ENCODE data around the gene SNX20.
A peak's percentile ranks its signal among the peaks of the same experiment; 100 is the strongest.

The SNX20 gene

GRCh38 chr16:50704245-50704644 is 23.1 kb upstream of the SNX20 start:
- H3K18ac ChIP-seq (ENCODE audit: low read length) = no peak overlapping the region
- no peak overlapping the region for H3K27ac ChIP-seq (replicated peaks; ENCODE audit: low read length)
- H3K27me3 ChIP-seq (ENCODE audit: control insufficient read depth in 3 of 3, insufficient read depth in 3 of 3, low read depth in 1 of 3, low read length in 3 of 3) = peaks cover 0 to 4% (median 0%) of the 10 kb centered on the region in 3 experiments
- no peak overlapping the region for H2AFZ ChIP-seq (ENCODE audit: low read length)
- H3K23ac ChIP-seq (ENCODE audit: low read depth, low read length, poor library complexity) = no peak overlapping the region
- no peak overlapping the region for H2BK15ac ChIP-seq (ENCODE audit: low read length)
- DNase-seq (ENCODE audit: low spot score) = no peak
- no peak overlapping the region for H2BK120ac ChIP-seq (ENCODE audit: low read depth, low read length)
- no peaks in the 10 kb centered on the region for H3K36me3 ChIP-seq (replicated peaks in 1 of 2; ENCODE audit: control insufficient read depth in 2 of 2, insufficient read depth in 2 of 2, low read length in 2 of 2)
- H3K4me1 ChIP-seq (ENCODE audit: control insufficient read depth in 2 of 2, insufficient read depth in 1 of 2, low read depth in 1 of 2, low read length in 2 of 2) = no peaks in the 10 kb centered on the region
- H3K4ac ChIP-seq (ENCODE audit: low read length) = no peak overlapping the region
- no CpG with 5 or more reads among the region's 1 CpG for WGBS, 2 donors (ENCODE audit: extremely low coverage in 2 of 2, insufficient read length in 2 of 2, insufficient replicate concordance in 1 of 2)
- no peak overlapping the region for H2AK5ac ChIP-seq (ENCODE audit: low read depth, low read length)
- no peaks in the 10 kb centered on the region for H3K79me1 ChIP-seq (ENCODE audit: low read depth, low read length)
- no peak overlapping the region for H4K91ac ChIP-seq (ENCODE audit: low read depth, low read length, poor library complexity)
- no peak overlapping the region for H3K9ac ChIP-seq (ENCODE audit: low read depth, low read length, poor library complexity)
- no peak overlapping the region for H3K14ac ChIP-seq (ENCODE audit: low read length)
- no peak overlapping the region for H4K8ac ChIP-seq (ENCODE audit: low read depth, low read length)
- peaks cover 7 to 13% of the 10 kb centered on the region in 2 donors for H3K9me3 ChIP-seq (replicated peaks in 1 of 2; ENCODE audit: control insufficient read depth in 2 of 2, insufficient read depth in 1 of 2, low read depth in 1 of 2, low read length in 2 of 2)
- no peak overlapping the region for H3K4me3 ChIP-seq (ENCODE audit: low read length in 2 of 2)
- H3K4me2 ChIP-seq (ENCODE audit: insufficient read depth, low read length, poor library complexity, severe bottlenecking) = no peak overlapping the region
- no peak overlapping the region for H2BK5ac ChIP-seq (ENCODE audit: low read length)
- H2BK12ac ChIP-seq (ENCODE audit: low read length) = no peak overlapping the region

GRCh38 chr16:50702725-50703124 is 21.6 kb upstream of the SNX20 start:
- Histone ChIP-seq H3K27me3 (ENCODE audit: control insufficient read depth in 3 of 3, insufficient read depth in 3 of 3, low read depth in 1 of 3, low read length in 3 of 3) (peaks cover 0 to 1% (median 0%) of the 10 kb centered on the region in 3 experiments), H3K9me3 (replicated peaks in 1 of 2; ENCODE audit: control insufficient read depth in 2 of 2, insufficient read depth in 1 of 2, low read depth in 1 of 2, low read length in 2 of 2) (peaks cover 7 to 13% of the 10 kb centered on the region in 2 donors), H4K8ac (ENCODE audit: low read depth, low read length) (no peak overlapping the region), H3K27ac (replicated peaks; ENCODE audit: low read length) (no peak overlapping the region), H2BK5ac (ENCODE audit: low read length) (no peak overlapping the region), H3K9ac (ENCODE audit: low read depth, low read length, poor library complexity) (no peak overlapping the region), H3K4me3 (ENCODE audit: low read length in 2 of 2) (no peak overlapping the region), H3K18ac (ENCODE audit: low read length) (no peak overlapping the region), H4K91ac (ENCODE audit: low read depth, low read length, poor library complexity) (no peak overlapping the region), H3K23ac (ENCODE audit: low read depth, low read length, poor library complexity) (no peak overlapping the region), H2AFZ (ENCODE audit: low read length) (no peak overlapping the region), H2BK15ac (ENCODE audit: low read length) (no peak overlapping the region), H3K4ac (ENCODE audit: low read length) (no peak overlapping the region), H2BK12ac (ENCODE audit: low read length) (no peak overlapping the region), H3K4me1 (ENCODE audit: control insufficient read depth in 2 of 2, insufficient read depth in 1 of 2, low read depth in 1 of 2, low read length in 2 of 2) (no peaks in the 10 kb centered on the region), H2AK5ac (ENCODE audit: low read depth, low read length) (no peak overlapping the region), H3K4me2 (ENCODE audit: insufficient read depth, low read length, poor library complexity, severe bottlenecking) (no peak overlapping the region), H2BK120ac (ENCODE audit: low read depth, low read length) (no peak overlapping the region), H3K79me1 (ENCODE audit: low read depth, low read length) (no peaks in the 10 kb centered on the region), H3K36me3 (replicated peaks in 1 of 2; ENCODE audit: control insufficient read depth in 2 of 2, insufficient read depth in 2 of 2, low read length in 2 of 2) (no peaks in the 10 kb centered on the region), H3K14ac (ENCODE audit: low read length) (no peak overlapping the region)
- DNase-seq (ENCODE audit: low spot score) = no peak
- WGBS, 2 donors (ENCODE audit: extremely low coverage in 2 of 2, insufficient read length in 2 of 2, insufficient replicate concordance in 1 of 2) = no CpG with 5 or more reads among the region's 3 CpGs

GRCh38 chr16:50699326-50700159 is 18.4 kb upstream of the SNX20 start:
- WGBS, 2 donors (ENCODE audit: extremely low coverage in 2 of 2, insufficient read length in 2 of 2, insufficient replicate concordance in 1 of 2) = no CpG with 5 or more reads among the region's 19 CpGs

GRCh38 chr16:50697881-50698767 is 17.0 kb upstream of the SNX20 start:
- Histone ChIP-seq H3K23ac (ENCODE audit: low read depth, low read length, poor library complexity) (no peak overlapping the region), H3K4ac (ENCODE audit: low read length) (no peak overlapping the region), H3K36me3 (replicated peaks in 1 of 2; ENCODE audit: control insufficient read depth in 2 of 2, insufficient read depth in 2 of 2, low read length in 2 of 2) (no peaks in the 10 kb centered on the region), H3K4me3 (ENCODE audit: low read length in 2 of 2) (no peak overlapping the region), H3K4me1 (ENCODE audit: control insufficient read depth in 2 of 2, insufficient read depth in 1 of 2, low read depth in 1 of 2, low read length in 2 of 2) (peaks cover 0 to 9% of the 10 kb centered on the region in 2 donors), H3K9ac (ENCODE audit: low read depth, low read length, poor library complexity) (no peak overlapping the region), H2AK5ac (ENCODE audit: low read depth, low read length) (no peak overlapping the region), H2BK5ac (ENCODE audit: low read length) (no peak overlapping the region), H3K18ac (ENCODE audit: low read length) (peak overlapping the region; percentile 17), H2BK120ac (ENCODE audit: low read depth, low read length) (no peak overlapping the region), H4K91ac (ENCODE audit: low read depth, low read length, poor library complexity) (no peak overlapping the region), H2BK15ac (ENCODE audit: low read length) (no peak overlapping the region), H3K27me3 (ENCODE audit: control insufficient read depth in 3 of 3, insufficient read depth in 3 of 3, low read depth in 1 of 3, low read length in 3 of 3) (peaks cover 0 to 34% (median 14%) of the 10 kb centered on the region in 3 experiments), H3K9me3 (replicated peaks in 1 of 2; ENCODE audit: control insufficient read depth in 2 of 2, insufficient read depth in 1 of 2, low read depth in 1 of 2, low read length in 2 of 2) (peaks cover 0 to 1% of the 10 kb centered on the region in 2 donors), H3K14ac (ENCODE audit: low read length) (no peak overlapping the region), H2AFZ (ENCODE audit: low read length) (peak overlapping the region; percentile 74), H3K79me1 (ENCODE audit: low read depth, low read length) (no peaks in the 10 kb centered on the region), H3K27ac (replicated peaks; ENCODE audit: low read length) (no peak overlapping the region), H3K4me2 (ENCODE audit: insufficient read depth, low read length, poor library complexity, severe bottlenecking) (no peak overlapping the region), H2BK12ac (ENCODE audit: low read length) (no peak overlapping the region), H4K8ac (ENCODE audit: low read depth, low read length) (no peak overlapping the region)
- no CpG with 5 or more reads among the region's 19 CpGs for WGBS, 2 donors (ENCODE audit: extremely low coverage in 2 of 2, insufficient read length in 2 of 2, insufficient replicate concordance in 1 of 2)
- DNase-seq (ENCODE audit: low spot score) = no peak

More at GRCh38 chr16:50699326-50700159, 18.4 kb upstream of the SNX20 start:
- Histone ChIP-seq H2AK5ac (ENCODE audit: low read depth, low read length) (peak overlapping the region; percentile 42), H3K14ac (ENCODE audit: low read length) (peak overlapping the region; percentile 91), H3K4me3 (ENCODE audit: low read length in 2 of 2) (no peak overlapping the region), H3K9me3 (replicated peaks in 1 of 2; ENCODE audit: control insufficient read depth in 2 of 2, insufficient read depth in 1 of 2, low read depth in 1 of 2, low read length in 2 of 2) (peaks cover 7% of the 10 kb centered on the region in 2 donors), H3K4me2 (ENCODE audit: insufficient read depth, low read length, poor library complexity, severe bottlenecking) (no peak overlapping the region), H4K8ac (ENCODE audit: low read depth, low read length) (no peak overlapping the region), H2BK120ac (ENCODE audit: low read depth, low read length) (no peak overlapping the region), H2BK12ac (ENCODE audit: low read length) (no peak overlapping the region), H3K18ac (ENCODE audit: low read length) (peak overlapping the region; percentile 82), H3K27ac (replicated peaks; ENCODE audit: low read length) (no peak overlapping the region), H2AFZ (ENCODE audit: low read length) (no peak overlapping the region), H3K23ac (ENCODE audit: low read depth, low read length, poor library complexity) (no peak overlapping the region), H3K36me3 (replicated peaks in 1 of 2; ENCODE audit: control insufficient read depth in 2 of 2, insufficient read depth in 2 of 2, low read length in 2 of 2) (no peaks in the 10 kb centered on the region), H2BK5ac (ENCODE audit: low read length) (peak overlapping the region; percentile 6), H3K4ac (ENCODE audit: low read length) (no peak overlapping the region), H3K4me1 (ENCODE audit: control insufficient read depth in 2 of 2, insufficient read depth in 1 of 2, low read depth in 1 of 2, low read length in 2 of 2) (peaks cover 0 to 9% of the 10 kb centered on the region in 2 donors), H3K27me3 (ENCODE audit: control insufficient read depth in 3 of 3, insufficient read depth in 3 of 3, low read depth in 1 of 3, low read length in 3 of 3) (peaks cover 0 to 22% (median 2%) of the 10 kb centered on the region in 3 experiments), H4K91ac (ENCODE audit: low read depth, low read length, poor library complexity) (no peak overlapping the region), H2BK15ac (ENCODE audit: low read length) (no peak overlapping the region), H3K79me1 (ENCODE audit: low read depth, low read length) (no peaks in the 10 kb centered on the region), H3K9ac (ENCODE audit: low read depth, low read length, poor library complexity) (no peak overlapping the region)
- DNase-seq (ENCODE audit: low spot score) = no peak
